GM21381 (cell line): Measurements from ENCODE around the gene ASB18.
"Not testable (repeated sequence)": the region's sequence is repeated elsewhere in the genome, so short reads cannot be mapped to it uniquely, and the experiment has no call there.

Source experiments
- ATAC-seq: cut with Tn5 transposase; IDR thresholded peaks from one replicate; pipeline ENCODE4 v1.9.1; 2021; ENCODE audit warnings: mild to moderate bottlenecking, moderate library complexity; ENCODE audit not compliant: unreplicated experiment

ASB18 gene, protein sequence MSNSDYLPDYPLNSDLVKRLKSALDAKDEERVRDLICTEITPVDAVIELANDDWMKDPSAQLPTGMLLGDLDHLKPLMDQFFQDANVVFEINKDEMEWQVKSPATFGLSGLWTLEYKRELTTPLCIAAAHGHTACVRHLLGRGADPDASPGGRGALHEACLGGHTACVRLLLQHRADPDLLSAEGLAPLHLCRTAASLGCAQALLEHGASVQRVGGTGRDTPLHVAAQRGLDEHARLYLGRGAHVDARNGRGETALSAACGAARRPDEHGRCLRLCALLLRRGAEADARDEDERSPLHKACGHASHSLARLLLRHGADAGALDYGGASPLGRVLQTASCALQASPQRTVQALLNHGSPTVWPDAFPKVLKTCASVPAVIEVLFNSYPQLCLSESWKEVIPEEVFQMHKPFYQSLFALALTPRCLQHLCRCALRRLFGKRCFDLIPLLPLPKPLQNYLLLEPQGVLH

DNA sequence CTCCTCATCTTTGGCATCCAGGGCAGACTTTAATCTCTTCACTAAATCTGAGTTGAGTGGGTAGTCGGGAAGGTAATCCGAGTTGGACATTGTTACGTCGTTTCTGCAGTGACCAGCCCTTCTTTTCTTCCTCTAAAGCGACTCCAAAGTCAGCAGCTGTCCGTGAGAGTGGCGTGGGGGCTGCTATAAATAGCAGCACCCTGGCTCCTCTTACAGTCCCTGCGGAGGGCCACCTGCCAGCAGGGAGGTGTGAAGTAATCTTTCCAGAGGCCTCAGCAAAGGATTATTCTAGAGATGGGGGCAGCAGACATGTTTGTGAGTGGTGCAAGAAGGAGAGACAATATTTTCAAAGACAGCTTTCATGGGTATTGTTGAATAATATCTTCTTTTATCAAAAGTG, at the start of gene ASB18:
ASB18 (minus strand) TSS at position 151 of the 400 bp plus-strand sequence; CDS start at position 90, 61 bp downstream.
- no peak for ATAC-seq

DNA sequence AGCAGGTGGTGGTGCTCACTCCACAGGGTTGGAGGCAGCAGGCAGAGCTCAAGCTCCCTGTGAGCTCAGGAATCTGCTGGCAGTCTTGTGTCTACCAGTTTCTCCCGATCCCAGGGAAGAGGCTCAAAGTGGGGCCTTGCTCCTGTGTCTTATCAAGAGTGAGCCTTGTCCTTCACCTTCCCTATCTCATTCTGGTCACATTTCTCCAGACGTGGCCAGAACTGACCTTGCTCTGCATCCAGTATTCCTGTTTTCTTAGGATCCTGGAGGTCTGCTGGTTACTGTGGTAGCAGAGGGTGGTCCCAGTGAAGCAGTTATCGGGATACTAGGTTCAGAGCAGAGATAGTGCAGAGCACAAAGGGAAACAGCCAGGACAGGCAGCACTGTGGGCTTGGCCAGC, 47.1 kb upstream of the ASB18 start:
- ATAC-seq, result no peak

DNA sequence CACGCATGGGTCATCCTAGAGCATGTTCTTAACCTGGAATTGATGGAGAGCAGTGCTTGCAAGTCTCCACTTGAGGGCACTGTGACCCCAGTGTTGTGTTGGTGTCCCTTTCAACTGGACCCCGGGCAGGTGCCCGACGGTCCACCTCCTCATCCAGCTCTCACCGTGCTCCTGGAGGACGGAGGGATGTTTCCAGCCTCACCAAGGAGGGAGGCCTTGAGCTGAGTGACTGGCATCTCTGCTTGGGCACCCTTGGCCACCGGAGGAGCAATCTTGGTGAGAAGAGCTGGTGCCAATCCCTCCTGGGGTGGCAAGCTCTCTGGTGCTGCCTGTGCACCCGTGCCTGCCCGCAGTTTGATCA, 45.4 kb upstream of the ASB18 start:
- no peak for ATAC-seq

DNA sequence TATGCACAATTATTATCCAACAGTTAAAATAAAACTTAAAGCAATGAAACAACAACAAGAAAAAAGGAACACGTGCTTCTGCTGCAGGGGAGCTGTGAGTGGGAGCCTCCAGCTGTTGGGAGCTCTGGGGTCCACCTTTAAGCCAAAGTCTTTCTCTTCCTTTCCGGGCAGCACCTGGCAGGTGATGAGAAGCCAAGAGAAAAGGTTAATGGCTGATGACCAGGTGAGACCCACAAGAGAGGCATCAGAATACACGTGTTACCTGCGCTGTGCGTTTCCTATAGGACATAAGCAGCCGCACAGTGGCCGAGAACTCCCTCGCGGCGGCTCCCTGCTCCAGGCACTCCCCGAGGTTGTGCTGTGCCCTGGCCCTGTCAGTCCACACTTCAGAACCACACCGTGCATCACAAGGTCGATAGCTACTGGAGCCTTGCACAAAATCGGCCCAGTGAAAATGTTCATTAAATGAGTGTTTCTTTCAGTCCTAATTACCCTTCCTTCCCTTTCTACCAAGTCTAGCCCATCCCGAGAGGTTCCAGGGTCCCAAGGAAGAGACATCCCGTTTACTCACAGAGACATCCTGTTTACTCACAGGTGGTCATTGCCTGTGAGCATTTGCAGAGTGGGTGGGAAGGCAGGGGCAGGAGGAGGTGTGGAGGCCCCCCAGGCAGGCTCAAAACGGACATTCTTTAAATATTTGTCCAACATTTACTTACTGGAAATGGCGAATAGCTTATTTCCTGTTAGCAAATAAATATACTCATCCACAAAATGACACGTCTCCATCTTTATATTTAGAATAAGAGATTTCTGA, 44.9 kb upstream of the ASB18 start:
- ATAC-seq, result no peak

DNA sequence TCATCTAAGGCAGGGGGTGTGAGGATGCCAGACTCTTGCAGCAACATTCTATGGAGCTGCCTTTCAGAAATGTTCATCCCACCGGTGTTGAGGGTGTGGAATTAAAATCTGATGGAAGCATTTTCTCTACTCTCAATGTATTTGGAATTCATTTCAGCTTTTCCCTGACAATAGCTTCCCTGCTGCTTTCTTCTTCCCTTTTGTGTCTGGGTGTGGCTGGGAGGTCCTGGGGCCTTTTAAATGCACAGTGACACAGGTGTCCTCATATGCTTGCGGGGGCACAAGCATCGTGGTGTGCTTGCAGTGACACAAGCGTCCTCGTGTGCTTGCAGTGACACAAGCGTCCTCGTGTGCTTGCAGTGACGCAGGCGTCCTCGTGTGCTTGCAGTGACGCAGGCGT, 43.4 kb upstream of the ASB18 start:
- ATAC-seq, result no peak

DNA sequence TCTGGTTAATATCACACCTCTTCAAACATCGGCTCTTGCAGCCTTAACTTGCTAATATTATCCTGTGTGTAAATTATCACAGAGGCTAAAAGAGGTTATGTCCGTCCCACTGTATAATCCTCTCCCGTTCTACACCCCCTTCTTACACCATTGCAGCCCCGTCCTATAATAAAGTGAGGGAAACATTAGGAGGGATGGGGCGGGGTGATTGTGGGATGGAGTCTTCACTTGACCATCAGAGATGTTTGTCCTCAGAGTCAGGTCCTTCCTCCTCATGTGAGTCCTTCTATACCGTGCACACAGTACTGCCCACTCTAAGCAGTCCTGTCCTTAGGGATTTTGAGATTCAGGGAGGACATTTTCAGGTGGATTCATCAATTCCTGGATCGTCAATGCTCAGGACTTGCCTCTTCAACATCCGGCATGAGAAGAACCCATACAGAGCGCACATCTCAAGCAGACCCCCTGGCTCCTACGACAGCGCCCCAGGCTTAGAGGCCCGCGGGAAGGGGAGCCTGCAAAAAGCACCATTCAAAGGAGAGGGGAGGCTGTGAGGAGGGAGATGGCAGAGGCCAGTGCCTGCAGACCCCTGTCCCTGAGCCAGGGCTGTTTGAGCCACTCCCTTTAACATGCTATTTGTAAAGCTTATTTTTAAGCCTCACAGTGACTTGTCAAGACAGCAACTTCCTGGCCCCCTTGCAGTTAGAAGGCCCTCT, 42.8 kb upstream of the ASB18 start:
- ATAC-seq, result no peak

DNA sequence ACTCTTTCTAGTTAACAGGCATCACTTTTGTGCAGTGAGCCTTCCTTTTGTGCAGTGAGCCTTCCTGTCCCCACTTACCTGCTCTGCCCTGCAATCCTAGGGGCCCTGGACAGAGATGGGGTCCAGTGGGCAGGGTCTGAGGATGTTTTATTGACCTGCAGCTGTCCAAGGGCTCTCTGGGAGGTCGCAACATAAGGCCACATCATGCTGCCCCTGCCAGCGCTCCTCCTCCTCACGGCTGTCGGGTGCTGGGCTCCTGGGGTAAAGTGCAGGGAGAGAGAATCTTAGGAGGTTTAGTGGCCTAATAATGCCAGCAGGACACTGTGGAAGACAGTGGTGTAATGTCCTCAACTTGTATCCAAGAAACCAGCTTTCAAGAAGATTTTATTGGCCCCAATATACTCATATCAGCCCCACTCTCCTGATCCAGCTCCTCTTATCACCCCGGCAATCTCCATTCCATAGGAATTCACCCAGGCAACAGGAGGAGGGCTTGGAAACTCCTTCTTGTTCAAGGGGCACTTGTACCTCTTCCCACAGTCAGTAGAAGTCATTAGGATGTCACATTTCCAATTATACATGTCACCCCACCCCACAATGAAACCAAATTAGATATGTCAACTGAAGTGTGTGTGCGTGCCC, 41.9 kb upstream of the ASB18 start:
- ATAC-seq, result no peak

DNA sequence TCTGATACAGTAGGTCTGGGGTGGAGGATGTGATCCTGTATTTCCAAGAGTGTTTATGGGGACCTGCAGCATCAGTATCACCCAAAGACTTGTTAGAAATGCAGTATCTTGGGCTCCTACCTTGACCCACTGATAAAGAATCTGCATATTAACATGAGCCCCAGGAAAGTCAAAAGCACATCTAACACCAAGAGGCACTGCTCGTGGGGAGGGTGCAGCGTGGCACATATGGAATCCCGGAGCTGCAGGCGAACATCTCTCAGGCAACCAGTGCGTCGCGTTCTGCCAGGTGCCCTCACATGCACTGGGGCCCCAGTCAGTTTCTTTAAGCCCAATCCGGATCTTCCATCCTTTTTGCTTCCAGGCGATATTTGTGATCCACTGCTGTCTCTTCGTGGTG, 41.3 kb upstream of the ASB18 start:
- no peak for ATAC-seq

DNA sequence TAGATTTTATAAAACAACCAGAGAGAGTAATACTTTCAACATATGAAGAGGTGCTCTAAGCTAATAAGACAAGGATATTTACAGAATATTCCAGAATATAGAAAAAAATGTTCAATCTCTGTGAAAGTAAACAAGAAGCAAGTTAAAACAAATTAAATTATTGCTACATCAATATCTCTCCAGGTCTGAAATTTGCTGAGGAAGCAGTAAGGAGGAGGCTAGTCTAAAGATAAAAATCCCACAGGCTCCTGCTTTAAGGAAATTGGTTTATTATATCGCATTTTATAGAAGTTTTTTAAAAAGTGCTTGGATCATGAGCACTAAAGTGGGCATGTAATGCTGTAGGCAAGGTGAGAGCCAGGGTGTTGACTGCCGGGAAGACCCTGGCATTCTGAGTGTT, 39.7 kb upstream of the ASB18 start:
- ATAC-seq, result no peak

DNA sequence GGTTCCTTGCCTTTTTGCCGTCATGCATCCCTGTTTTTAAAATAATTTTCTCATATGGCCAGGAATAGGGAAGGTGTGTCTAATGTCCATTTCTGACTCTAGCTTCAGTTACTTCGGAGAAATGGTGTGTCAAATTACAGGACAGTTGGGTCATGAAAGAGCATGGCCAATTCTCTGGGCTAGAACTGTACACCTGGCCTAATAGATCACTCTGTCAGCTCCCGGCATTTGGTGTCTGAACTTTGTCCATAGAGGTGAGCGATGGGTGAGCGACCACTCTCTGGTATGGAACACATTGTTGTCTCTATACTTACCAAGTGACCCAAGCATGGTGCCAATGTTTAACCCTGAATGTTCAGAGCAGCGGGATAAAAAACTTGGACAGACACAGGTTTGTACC, 38.3 kb upstream of the ASB18 start:
- ATAC-seq, result no peak

DNA sequence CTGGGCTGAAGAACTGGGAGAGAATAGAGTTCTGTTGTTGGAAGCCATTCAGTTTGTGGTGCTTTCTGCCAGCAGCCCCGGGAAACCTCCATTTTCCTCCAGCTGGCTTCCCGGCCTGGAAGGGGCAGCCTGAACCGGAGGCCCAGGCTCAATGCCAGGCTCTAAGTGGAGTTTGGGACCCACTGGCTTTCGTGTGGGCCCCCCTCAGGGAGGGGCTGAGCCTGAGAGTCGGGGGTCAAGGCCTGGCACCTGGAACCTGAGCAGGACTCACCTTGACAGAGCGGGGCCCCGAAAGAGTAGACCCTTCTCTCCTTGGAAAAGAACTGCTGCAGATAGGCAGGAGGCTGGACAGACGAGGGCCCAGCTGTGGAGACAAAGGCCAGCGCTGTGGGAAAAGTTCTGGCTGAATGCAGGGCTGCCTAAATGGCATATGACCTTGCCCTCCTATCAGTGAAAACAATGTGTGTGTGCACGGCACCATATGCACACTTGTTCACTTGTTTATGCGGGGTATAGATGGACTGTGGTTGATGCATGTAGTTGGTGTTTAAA, 34.8 kb upstream of the ASB18 start:
- no peak for ATAC-seq

DNA sequence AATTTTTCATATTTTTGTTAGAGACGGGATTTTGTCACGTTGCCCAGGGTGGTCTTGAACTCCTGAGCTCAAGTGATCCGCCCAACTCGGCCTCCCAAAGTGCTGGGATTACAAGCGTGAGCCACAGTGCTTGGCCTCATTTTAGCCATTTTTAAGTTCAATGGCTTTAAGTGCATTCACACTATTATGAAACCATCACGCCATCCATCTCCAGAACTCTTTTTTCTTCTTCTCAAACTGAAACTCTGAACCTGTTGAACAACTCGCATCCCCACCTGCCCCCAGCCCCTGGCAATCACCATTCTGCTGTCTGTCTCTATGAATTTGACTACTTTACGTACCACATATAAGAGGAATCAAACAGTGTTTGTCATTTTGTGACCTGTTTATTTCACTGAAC, 31.3 kb upstream of the ASB18 start:
- ATAC-seq, result no peak

DNA sequence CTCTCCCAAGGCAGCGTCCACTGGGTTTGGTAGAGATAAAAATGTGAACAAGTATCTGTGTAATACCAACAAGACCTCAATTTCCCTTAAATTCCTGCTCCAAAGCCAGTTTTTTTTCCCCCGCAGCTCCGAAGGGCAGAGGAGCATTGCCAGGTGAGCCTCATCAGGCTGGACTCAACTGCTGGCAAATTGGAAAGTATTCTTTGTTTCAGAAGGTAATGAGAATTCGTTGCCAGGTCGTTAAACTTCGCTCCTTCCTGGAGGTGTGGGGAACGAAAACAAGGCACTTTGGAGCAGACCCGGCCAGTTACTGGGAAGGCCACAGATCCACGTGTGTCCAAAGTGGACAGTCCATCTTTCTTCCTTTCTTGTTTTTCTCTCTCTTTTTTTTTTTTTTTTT, 30.4 kb upstream of the ASB18 start:
- ATAC-seq, result no peak

DNA sequence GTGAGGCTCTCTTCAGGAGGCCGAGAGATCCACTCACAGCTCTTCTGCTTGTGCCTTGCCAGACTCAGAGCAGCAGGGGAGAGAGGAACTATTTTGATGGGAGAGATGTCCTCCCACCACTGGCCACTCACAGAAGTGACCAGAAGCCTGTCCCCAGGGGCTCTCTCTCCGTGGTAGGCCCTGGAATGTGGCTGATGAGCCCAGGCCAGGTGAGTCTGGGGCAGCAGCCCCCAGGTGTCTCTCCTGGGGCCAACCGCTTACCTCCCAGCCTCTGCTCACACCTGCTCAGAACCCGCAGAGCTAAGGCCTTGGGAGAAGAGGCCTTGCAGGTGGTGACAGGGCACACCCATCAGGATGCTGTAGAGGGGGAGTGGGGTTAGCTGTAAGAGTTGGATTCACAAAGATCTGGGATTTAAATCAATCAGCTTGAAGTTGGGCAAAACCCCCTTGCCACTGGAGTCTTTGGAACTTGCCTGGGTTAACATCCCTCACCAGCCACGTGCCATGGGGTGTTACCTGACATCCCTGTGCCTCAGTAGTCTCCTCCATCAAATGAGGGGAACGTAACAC, 29.1 kb upstream of the ASB18 start:
- no peak for ATAC-seq

DNA sequence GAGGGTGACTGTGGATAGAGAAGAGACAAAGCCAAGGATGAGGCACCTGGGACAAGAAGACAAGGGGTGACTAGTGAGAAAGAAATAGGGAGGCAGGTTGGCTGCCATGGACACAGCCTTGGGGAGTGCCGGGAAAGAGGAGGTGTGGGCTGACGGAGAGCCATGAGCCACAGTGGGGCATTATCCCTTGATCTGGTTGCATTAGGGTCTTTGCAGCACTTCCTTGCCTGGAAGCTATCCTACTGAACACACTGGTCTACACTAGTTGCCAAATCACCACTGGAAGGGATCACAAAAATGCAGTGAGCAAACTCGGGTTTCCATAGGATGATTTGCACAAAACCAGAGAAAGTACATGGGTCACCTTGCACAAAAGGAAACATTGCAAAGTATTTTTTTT, 27.7 kb upstream of the ASB18 start:
- no peak for ATAC-seq

DNA sequence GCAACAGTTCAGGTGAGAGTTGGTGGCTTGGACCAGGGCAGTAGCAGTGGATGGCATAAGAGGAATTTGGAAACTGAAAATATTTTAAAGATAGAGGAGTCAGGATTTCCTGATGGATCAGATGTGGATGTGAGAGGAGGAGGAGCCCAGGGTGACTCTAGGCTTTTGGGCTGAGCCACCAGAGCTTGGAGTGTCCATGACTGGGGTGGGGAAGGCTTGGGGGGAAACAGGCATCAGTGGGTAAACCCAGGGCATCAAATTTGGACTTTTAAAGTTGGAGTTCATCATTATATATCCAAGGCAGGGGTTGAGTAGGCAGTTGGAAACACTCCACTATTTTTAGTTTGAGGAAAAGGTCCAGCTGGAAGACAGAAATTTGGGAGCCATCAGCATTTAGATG, 27.3 kb upstream of the ASB18 start:
- no peak for ATAC-seq

DNA sequence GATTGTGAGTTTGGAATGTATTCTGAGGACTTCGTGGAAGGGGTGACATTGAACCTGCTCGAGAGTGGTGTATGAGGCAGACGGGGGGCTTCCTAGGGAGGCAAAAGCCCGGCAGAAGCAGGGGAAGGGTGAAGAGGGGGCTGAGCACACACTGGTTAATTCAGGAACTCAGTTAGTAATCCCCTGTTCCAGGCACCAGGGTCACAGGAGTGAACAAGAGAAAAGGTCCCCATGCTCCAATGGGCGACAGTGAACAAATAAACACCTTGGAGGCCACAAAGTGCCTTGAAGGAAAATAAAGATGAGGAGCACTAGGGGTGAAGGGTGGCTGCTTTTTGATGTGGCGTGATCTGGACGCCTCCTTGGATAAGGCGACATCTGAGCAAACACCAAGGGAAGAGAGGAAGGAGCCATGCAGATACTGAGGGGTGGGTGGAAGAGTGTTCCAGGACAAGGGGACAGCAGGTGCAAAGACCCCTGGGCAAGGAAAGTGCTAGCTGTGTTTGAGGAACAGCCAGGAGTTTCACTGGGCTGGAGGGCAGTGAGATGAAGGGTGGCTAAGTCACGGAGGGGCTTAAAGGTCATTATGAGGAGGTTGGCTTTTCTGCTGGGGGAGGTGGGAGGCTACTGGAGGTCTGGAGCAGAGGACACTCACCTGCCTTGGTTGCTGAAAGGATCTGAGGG, 26.7 kb upstream of the ASB18 start:
- no peak for ATAC-seq

DNA sequence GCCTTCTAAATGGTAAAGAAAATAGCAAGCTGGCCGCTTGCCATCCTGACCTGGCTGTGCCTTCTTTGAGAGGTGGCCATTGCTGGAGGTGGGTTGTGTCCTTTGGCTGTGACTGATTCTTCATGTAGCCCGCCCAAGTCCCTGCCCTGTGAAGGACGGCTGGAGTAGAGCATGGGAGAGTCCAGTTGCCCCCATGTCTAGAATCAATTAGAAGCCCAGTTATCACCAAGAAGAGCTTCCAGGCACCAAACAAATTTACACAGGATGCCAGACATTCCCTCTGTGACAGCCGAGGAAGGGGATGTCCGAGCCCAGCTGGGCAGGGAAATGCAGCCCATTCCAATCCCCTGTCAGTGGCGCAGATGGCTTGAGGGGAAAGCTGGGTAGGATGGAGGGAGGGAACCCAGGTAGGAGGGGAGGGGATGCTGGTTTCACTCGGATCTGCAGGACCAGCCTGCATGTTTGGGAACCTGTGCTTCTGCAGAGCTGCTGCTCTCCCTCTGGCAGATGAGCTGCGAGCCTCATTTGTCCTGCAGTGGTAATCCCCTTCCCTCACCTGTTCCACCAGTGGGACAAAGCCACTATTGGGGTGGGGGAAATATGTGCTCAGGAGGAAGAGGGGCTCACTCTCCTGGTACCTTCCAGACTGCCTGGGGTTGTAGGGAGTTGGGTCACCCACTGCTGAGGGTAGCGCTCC, 25.7 kb upstream of the ASB18 start:
- no peak for ATAC-seq

DNA sequence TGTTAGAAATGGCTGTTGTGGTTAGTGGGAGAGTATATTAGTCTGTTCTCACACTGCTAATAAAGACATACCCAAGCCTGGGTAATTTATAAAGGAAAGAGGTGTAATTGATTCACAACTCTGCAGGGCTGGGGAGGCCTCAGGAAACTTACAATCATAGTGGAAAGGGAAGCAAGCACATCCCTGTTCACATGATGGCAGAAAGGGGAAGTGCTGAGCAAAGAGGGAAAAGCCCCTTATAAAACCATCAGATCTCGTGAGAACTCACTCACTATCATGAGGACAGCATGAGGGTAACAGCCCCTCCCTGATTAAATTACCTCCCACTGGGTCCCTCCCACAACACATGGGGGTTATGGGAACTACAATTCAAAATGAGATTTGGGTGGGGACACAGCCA, 24.2 kb upstream of the ASB18 start:
- not testable (repeated sequence) for ATAC-seq
